ENCODE data around the gene SIRT6. TPM values are rescaled to one million over a fixed set of nuclear protein-coding genes. Genes with fewer than 3 reads are reported as not detected.
"Not testable (repeated sequence)": the region's sequence is repeated elsewhere in the genome, so short reads cannot be mapped to it uniquely, and the experiment has no call there.

SIRT6 gene
- 11.2 TPM for polyA plus RNA-seq (ENCODE audit: insufficient read length)

- peak; percentile 96 for DNase-seq (ENCODE audit: low read depth)
Measured at GRCh38 chr19:4182084-4182810, at the start of gene SIRT6, which contains the start of gene ANKRD24. Gene SIRT6 (minus strand): TSS chr19:4182563. CDS start chr19:4182539, 24 bp downstream. Gene ANKRD24 (plus strand): TSS chr19:4182689. CDS start chr19:4186426, 3,737 bp downstream.

GRCh38 chr19:4232139-4232538, 49.8 kb upstream of the SIRT6 start:
- DNase-seq (ENCODE audit: low read depth): not testable (repeated sequence)

- DNase-seq (ENCODE audit: low read depth): not testable (repeated sequence)
Measured at GRCh38 chr19:4231521-4231920, 49.2 kb upstream of the SIRT6 start.

GRCh38 chr19:4230237-4230636, 47.9 kb upstream of the SIRT6 start:
- DNase-seq (ENCODE audit: low read depth): not testable (repeated sequence)

GRCh38 chr19:4229179-4229931, 47.0 kb upstream of the SIRT6 start, which contains the start of gene EBI3:
Gene EBI3 (plus strand): TSS chr19:4229523. CDS start chr19:4229551, 28 bp downstream.
- no peak for DNase-seq (ENCODE audit: low read depth)

- DNase-seq (ENCODE audit: low read depth): no peak
Measured at GRCh38 chr19:4228765-4229178, 46.4 kb upstream of the SIRT6 start.

GRCh38 chr19:4227771-4228170, 45.4 kb upstream of the SIRT6 start:
- DNase-seq (ENCODE audit: low read depth): no peak

- DNase-seq (ENCODE audit: low read depth): no peak
Measured at GRCh38 chr19:4225885-4226284, 43.5 kb upstream of the SIRT6 start.

- DNase-seq (ENCODE audit: low read depth): no peak
Measured at GRCh38 chr19:4224470-4224869, 42.1 kb upstream of the SIRT6 start.

- DNase-seq (ENCODE audit: low read depth): no peak
Measured at GRCh38 chr19:4220188-4220587, 37.8 kb upstream of the SIRT6 start.

- not testable (repeated sequence) for DNase-seq (ENCODE audit: low read depth)
Measured at GRCh38 chr19:4218523-4218922, 36.2 kb upstream of the SIRT6 start.

GRCh38 chr19:4217429-4218264, 35.3 kb upstream of the SIRT6 start:
- DNase-seq (ENCODE audit: low read depth): no peak

GRCh38 chr19:4216846-4217245, 34.5 kb upstream of the SIRT6 start:
- DNase-seq (ENCODE audit: low read depth): no peak

- no peak for DNase-seq (ENCODE audit: low read depth)
Measured at GRCh38 chr19:4215807-4216206, 33.4 kb upstream of the SIRT6 start.

- DNase-seq (ENCODE audit: low read depth): no peak
Measured at GRCh38 chr19:4213116-4213515, 30.8 kb upstream of the SIRT6 start.

GRCh38 chr19:4210166-4210731, 27.9 kb upstream of the SIRT6 start:
- DNase-seq (ENCODE audit: low read depth): no peak

- no peak for DNase-seq (ENCODE audit: low read depth)
Measured at GRCh38 chr19:4208385-4209094, 26.2 kb upstream of the SIRT6 start.

GRCh38 chr19:4206818-4207484, 24.6 kb upstream of the SIRT6 start:
- no peak for DNase-seq (ENCODE audit: low read depth)

GRCh38 chr19:4201798-4202197, 19.4 kb upstream of the SIRT6 start:
- DNase-seq (ENCODE audit: low read depth): no peak

GRCh38 chr19:4200940-4201542, 18.7 kb upstream of the SIRT6 start:
- no peak for DNase-seq (ENCODE audit: low read depth)
